Progenitor cell of endocrine pancreas (in vitro differentiated cells): ENCODE data around the gene ZFPM1. TPM values are rescaled to one million over a fixed set of nuclear protein-coding genes. Genes with fewer than 3 reads are reported as not detected.
A peak's percentile ranks its signal among the peaks of the same experiment; 100 is the strongest.

Source experiments
- DNase-seq: peaks from one replicate; pipeline ENCODE4 v3.0.0; 2021; ENCODE audit warnings: low spot score; ENCODE audit not compliant: unreplicated experiment
- H3K27ac Mint-ChIP-seq: 2 replicates; pipeline ENCODE4 v1.8.0; 2021; ENCODE audit warnings: mild to moderate bottlenecking, moderate library complexity, mixed read lengths
- H3K27me3 Mint-ChIP-seq: 2 replicates; pipeline ENCODE4 v1.8.0; 2021; ENCODE audit warnings: mixed read lengths
- H3K36me3 Mint-ChIP-seq: 2 replicates; pipeline ENCODE4 v1.8.0; 2022; ENCODE audit warnings: mixed read lengths; ENCODE audit not compliant: insufficient read depth
- H3K4me1 Mint-ChIP-seq: 2 replicates; pipeline ENCODE4 v1.8.0; 2021; ENCODE audit warnings: low read depth, mixed read lengths
- H3K4me3 Mint-ChIP-seq: 2 replicates; pipeline ENCODE4 v1.8.0; 2021; ENCODE audit warnings: low read depth, mild to moderate bottlenecking, moderate library complexity, mixed read lengths
- H3K9me3 Mint-ChIP-seq: 2 replicates; pipeline ENCODE4 v1.8.0; 2021; ENCODE audit warnings: low read depth, mixed read lengths
- total RNA-seq: library from RNA; stranded (reverse); gene quantifications from 2 replicates; pipeline ENCODE4 v1.2.1, GENCODE V29; 2021
- TF ChIP-seq, protein P1 (sequence below): fragments of 200-600 bp; sonication (generic); IDR thresholded peaks from one replicate; pipeline ENCODE4 v1.5.0; 2021; ENCODE audit warnings: antibody characterized with exemption, mild to moderate bottlenecking; ENCODE audit not compliant: unreplicated experiment

ZFPM1 gene
- total RNA-seq, 1 donor from 2014 or later, result 90.6 TPM

DNA sequence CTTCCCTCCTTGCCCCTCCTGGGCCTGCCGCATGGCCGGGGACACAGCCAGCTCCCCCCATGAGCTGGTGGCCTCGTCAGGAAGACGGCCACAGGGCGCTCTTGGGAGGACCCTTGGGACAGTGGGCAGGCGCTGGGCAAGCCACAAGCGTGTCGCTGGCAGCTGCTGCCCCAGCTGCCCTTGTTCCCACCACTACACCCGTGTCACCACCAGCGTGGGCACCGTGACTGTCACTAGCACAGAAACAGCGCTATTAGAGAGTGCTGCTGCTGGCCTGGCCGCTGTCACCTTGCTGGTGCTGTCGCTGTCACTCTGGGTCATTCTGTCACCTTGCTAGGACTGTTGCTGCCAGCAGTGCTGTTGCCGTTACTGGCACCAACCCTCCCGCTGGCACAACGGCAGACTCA, 47.2 kb downstream of the ZFPM1 start:
- H3K36me3 Mint-ChIP-seq, result peaks cover 2% of the 10 kb centered on the region
- no peak overlapping the region for H3K27ac Mint-ChIP-seq
- no peak for DNase-seq
- peaks cover 29% of the 10 kb centered on the region for H3K4me1 Mint-ChIP-seq
- no peaks in the 10 kb centered on the region for H3K9me3 Mint-ChIP-seq
- TF ChIP-seq, protein P1, sequence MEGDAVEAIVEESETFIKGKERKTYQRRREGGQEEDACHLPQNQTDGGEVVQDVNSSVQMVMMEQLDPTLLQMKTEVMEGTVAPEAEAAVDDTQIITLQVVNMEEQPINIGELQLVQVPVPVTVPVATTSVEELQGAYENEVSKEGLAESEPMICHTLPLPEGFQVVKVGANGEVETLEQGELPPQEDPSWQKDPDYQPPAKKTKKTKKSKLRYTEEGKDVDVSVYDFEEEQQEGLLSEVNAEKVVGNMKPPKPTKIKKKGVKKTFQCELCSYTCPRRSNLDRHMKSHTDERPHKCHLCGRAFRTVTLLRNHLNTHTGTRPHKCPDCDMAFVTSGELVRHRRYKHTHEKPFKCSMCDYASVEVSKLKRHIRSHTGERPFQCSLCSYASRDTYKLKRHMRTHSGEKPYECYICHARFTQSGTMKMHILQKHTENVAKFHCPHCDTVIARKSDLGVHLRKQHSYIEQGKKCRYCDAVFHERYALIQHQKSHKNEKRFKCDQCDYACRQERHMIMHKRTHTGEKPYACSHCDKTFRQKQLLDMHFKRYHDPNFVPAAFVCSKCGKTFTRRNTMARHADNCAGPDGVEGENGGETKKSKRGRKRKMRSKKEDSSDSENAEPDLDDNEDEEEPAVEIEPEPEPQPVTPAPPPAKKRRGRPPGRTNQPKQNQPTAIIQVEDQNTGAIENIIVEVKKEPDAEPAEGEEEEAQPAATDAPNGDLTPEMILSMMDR, result no peak
- no peak overlapping the region for H3K4me3 Mint-ChIP-seq
- no peaks in the 10 kb centered on the region for H3K27me3 Mint-ChIP-seq

- DNase-seq, result no peak
- TF ChIP-seq, protein P1, result no peak
- Mint-ChIP-seq H3K36me3 (peaks cover 3% of the 10 kb centered on the region), H3K4me3 (no peak overlapping the region), H3K27ac (no peak overlapping the region), H3K27me3 (no peaks in the 10 kb centered on the region), H3K9me3 (no peaks in the 10 kb centered on the region), H3K4me1 (peaks cover 27% of the 10 kb centered on the region)
These were observed 49.3 kb downstream of the ZFPM1 start for GRCh38 chr16:88502371-88502770.

GRCh38 chr16:88502776-88503280, 49.7 kb downstream of the ZFPM1 start:
- Mint-ChIP-seq H3K27ac (no peak overlapping the region), H3K36me3 (peaks cover 3% of the 10 kb centered on the region), H3K4me1 (peaks cover 27% of the 10 kb centered on the region), H3K4me3 (no peak overlapping the region), H3K27me3 (no peaks in the 10 kb centered on the region), H3K9me3 (no peaks in the 10 kb centered on the region)
- no peak for DNase-seq
- TF ChIP-seq, protein P1, result no peak

- H3K4me3 Mint-ChIP-seq, result no peak overlapping the region
- H3K27me3 Mint-ChIP-seq, result no peaks in the 10 kb centered on the region
- H3K9me3 Mint-ChIP-seq, result no peaks in the 10 kb centered on the region
- peak overlapping the region; percentile 95 for H3K27ac Mint-ChIP-seq
- H3K36me3 Mint-ChIP-seq, result peaks cover 3% of the 10 kb centered on the region
- DNase-seq, result no peak
- H3K4me1 Mint-ChIP-seq, result peaks cover 24% of the 10 kb centered on the region
- TF ChIP-seq, protein P1, result no peak
These were observed 50.3 kb downstream of the ZFPM1 start for GRCh38 chr16:88503374-88503770.

DNA sequence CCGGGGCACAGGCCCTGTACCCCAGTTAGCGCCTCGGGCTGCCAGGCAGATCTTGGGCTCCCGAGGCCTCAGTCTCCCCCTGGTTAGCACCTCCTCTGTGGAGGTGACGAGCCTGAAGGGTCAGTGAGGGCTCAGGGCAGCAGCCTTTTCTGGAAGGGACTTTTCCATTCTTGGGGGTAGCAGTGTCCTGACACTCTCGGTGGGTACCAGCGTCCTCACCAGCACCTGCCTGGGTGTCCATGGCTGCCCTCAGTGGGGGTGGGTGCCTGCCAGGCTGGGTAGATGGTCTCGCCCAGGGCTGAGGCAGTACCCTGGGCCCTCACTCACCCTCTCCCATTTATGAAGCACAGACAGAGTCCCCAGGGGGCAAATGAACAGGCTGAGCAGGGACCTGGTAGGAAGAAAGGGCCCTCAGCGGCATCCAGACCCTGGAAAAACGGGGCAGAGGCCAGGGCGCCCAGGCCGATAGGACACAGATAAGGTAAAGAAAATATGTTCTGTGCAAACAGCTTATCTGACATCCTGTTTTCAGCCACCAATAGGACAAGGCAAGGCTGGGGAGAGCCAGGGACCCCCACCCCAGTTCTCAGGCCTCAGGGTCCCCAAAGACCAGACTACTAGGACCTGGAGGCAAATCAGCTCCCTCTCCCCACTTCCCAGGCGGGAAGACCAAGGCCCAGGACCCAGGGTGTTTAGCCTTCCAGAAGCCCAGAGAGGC, 50.9 kb downstream of the ZFPM1 start:
- Mint-ChIP-seq H3K9me3 (no peaks in the 10 kb centered on the region), H3K27ac (peak overlapping the region; percentile 95), H3K4me1 (peaks cover 24% of the 10 kb centered on the region), H3K27me3 (no peaks in the 10 kb centered on the region), H3K4me3 (no peak overlapping the region), H3K36me3 (peaks cover 1% of the 10 kb centered on the region)
- TF ChIP-seq, protein P1, result no peak
- no peak for DNase-seq
